Right renal pelvis (tissue), 4 donors: ENCODE results near the gene HIVEP2. TPM values are rescaled to one million over a fixed set of nuclear protein-coding genes. Genes with fewer than 3 reads are reported as not detected.
A peak's percentile ranks its signal among the peaks of the same experiment; 100 is the strongest.

ENCODE experiments used
- DNase-seq, 4 donors: peaks; one replicate each; pipeline ENCODE4 v3.0.0-alpha.2; 2013; ENCODE audit warnings: low read depth in 4 of 4, low spot score in 3 of 4, missing footprints in 1 of 4
- polyA plus RNA-seq, 4 donors: library from polyadenylated mRNA; unstranded; fragments of 120-200 nt; gene quantifications; one replicate each; pipeline ENCODE4 v1.2.1, GENCODE V29; 2013; ENCODE audit not compliant: insufficient read length in 4 of 4

Gene HIVEP2
- polyA plus RNA-seq, 4 donors: 12.7 to 13.9 (median 13.2) TPM

DNA sequence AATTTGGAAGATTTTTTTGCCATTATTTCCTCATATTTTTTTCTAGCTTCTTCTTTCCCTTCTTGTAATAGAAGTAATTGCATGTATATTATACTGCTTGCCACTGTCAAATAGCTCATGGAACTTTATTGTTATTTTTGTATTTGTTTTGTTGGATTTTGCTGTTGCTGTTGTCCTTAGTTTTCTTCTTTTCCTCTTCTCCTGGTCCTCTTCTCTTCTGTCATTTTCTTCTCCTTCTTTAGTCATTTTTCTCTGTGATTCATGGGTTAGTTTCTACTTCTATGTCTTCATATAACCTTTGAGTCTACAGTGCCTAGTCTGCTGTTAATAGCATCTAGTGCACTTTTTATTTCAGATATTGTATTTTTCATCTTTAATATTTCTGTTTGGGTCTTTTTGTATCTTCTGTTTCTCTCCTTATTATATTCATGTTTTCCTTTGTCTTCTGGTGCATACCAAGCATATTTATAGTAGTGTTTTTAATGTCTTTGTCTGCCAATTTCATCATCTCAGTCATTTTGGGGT, 226.2 kb downstream of the HIVEP2 start:
- DNase-seq: no peak

DNA sequence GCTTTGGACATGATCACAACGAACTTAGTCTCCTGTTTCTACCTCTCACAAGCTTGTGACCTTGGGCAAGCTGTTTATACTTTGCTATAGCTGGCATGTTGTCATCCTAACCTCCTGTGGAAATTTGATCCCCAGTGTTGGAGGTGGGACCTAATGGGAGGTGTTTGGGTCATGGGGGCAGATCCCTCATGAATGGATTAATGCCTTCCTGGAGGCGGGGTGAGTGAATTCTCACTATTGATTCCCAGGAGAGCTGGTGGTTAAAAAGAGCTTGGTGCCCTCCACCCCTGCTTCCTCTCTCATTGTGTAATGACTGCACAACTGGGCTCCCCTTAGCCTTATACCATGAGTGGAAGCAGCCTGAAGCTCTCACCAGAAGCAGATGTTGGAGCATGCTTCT, 228.9 kb downstream of the HIVEP2 start:
- DNase-seq: no peak

DNA sequence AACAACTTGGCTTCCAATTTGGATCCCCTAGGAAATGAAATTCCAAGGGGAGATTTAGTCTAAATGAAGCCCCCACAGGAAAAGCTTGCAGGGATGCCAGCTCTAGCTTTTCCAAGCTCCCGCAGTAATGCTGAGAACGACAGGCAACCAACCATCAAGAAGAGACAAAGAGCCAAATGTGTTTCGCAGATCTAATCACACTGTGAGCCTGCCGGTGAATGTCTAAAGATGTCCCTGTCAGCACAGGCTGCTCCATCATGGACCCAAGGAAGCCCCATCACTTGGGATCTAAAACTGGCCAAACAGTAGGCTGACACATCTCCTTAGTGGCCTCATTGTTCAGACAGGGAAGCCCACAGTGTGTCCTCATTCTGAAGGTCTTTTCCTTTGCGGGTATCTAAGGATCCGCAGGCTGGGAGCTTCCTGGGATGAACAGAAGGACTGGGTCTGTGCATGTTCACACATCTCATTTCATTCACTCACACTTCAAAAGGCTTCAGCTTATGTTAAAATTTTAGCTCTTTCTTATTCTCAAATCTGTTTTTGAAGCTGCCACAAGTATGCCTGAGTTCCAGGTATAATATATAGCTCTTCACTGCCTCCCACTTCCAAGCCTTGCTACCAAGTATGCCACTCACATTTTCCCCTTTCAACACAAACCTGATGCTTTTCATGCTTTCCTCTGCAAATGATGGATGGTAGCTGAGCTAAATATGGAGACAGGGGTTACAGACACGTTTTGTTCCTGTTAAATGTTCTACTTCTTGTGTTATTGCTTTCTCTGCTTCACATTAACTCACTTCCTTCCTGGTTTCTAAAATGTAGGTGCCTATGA, 229.8 kb downstream of the HIVEP2 start:
- DNase-seq: no peak

DNA sequence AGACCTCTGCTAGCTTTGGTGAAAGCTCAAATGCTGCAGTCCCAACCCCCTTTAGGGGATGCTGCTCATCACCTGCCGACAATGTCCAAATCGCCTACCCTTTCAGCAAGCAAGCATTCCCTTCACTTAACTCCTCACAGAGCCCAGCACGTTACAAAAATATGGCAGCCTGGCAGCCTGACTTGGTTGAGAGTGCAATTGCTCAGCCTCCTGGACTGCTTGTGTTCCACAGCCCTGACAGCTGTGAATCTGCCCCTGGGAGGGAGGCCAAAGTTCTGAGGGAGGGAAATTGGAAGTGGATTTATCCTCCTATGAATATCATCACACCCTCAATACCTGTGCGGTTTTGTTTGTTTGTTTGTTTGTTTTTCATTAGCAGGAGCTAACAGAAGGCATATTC, 231.0 kb downstream of the HIVEP2 start:
- DNase-seq: no peak

DNA sequence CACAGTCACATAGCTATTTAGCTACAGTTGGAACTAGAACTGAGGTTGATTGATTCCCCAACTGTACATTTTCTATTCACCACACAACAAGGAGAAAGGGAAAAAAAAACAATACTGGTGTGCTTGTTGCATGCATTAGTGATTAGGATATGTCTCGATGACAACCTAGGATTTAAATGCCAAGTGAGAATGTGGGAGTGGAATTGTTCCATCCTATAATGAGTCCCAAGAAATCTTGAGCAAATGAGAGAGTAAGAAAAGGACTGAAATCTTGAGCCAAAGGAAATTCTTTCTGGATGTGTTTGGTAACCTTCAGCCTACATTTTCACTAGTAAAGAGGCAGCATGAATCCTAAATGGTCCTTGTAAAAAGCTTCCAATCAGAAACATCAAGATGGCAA, 232.7 kb downstream of the HIVEP2 start:
- no peak for DNase-seq

DNA sequence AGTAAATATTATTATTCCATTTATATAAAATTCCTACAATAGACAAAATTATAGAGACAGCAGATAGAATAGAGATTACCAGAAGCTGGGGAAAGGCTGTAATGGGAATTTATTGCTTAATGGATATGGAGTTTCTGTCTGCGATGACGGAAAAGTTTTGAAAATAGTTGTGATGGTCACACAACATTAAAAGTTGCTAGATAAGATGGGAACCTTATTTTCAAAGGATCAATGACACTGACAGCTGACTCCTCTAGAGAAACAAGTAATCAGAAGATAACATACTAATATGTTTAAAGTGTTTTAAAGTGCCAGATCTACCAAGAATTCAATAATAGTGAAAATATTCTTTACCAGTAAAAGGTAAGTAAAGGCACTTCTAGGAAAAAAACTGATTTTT, 236.3 kb downstream of the HIVEP2 start:
- DNase-seq: no peak

DNA sequence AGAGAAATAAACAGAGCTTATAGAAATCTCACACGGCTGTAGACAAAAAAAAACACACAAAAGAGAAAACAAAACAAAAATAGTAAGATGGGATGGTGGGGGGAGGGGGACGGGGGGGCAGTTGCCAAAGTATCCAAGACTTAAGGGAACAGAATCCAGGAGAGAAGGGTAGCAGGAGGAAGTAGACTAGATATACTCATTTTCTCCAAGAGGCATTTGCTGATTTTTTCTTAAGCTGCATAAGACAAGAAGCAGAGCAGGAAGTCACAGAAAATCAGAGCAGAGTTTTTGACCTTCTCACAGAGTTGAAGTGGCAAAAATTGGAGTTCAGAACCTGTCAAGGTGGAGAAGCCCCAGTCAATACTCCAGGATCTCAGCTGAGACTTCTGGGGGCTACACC, 237.7 kb downstream of the HIVEP2 start:
- no peak for DNase-seq

DNA sequence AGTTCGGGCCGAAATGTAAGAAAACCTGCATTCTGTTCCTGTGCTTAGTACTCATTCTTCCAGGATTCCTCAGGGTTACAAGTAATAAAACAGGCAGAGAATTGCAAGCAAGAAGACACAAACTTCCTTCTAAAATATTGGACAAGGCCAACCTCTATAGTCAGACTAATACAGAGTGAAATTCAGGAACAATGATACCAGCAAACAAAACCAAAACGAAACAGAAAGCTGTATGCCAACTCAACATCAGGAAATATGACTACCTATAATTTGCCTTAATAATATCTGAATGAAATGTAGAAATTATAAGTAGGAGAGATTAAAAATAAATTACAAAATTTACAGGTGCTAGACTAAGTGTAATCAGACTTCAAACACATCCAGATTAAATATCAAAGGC, 238.8 kb downstream of the HIVEP2 start:
- no peak for DNase-seq

DNA sequence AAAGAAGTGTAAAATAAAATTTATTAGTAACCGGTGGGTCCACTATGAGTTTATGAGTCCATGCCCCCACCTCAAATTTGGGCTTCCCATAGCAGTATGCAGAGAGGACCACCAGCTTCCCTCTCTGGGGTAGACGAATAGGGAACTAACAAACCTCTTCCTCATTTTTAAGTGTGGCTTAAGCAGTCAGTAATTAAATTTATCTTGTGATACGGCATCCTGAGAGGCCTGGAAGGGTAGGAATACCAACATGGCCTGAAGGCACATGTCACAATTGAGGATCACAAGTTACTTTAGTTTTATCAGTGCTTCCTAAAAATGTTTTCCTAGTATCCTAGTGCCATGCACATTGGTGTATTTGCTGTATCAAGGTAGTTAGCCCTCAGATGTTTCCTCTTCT, 239.9 kb downstream of the HIVEP2 start:
- DNase-seq: no peak

DNA sequence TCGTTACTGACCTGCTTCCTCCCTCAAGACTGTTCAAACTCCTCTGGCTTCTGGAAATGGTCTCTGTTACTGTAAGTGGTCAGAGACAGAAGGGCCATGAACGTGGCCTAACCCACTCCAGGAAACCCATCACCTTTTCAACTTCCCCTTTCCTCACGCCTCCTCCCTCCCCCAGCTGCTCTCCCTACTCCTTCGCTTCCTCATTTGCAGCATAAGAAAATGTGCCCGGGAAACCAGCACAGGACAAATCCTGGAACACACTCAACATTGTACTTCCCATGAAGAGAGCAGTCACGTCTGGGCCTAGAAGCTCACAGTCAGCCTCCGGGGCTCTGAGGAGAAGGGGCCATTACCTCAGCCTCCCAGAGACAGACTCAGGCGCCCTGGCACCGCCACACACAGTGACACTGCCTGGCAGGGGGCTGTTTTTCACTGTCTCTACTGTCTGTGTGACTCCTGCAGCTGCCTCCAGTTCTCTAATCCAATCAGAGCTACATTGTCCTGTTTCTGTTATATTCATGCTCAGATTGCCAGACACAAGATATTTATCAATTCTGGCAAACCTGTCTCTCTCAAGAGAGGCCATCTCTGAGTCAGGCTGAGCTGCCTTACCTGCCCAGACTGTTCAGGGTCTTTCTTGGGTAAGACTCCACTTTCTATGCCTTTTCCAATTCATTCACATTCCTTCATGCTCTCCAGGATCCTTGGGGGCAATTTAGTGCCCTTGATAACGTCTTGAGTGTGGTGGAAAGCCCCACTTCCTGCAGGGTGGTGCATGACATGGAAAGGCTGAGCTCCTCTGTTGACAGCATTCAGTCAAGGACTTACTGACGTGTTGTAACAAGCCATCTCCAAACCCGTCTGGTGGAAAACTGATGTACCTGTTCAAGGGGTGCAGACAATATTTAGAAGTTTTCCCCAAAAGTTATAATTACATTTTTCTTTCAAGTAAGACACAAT, 242.2 kb downstream of the HIVEP2 start:
- peak in 1 of 4 donors; percentile 20 for DNase-seq

Other genes with a start within 250 kb of the HIVEP2 start
- 100 to 1,000 TPM; 108 to 117 (median 111) TPM for gene AIG1, start 115.7 kb upstream of the HIVEP2 start, polyA plus RNA-seq